Neuronal stem cell (in vitro differentiated cells): Measurements from ENCODE around the gene HOXD10.

ENCODE experiments used
- DNase-seq: peaks from one replicate; pipeline ENCODE4 v3.0.0-alpha.2; 2013; ENCODE audit warnings: low spot score
- H2AFZ ChIP-seq: one replicate; pipeline ENCODE4 v1.6.1; 2013; ENCODE audit warnings: mild to moderate bottlenecking, low read length, inconsistent platforms
- H2AK5ac ChIP-seq: 2 replicates; pipeline ENCODE4 v1.6.1; 2013; ENCODE audit warnings: low read depth, mild to moderate bottlenecking, inconsistent platforms, low read length, moderate library complexity, mixed read lengths
- H2BK120ac ChIP-seq: 2 replicates; pipeline ENCODE4 v1.6.1; 2013; ENCODE audit warnings: low read depth, mild to moderate bottlenecking, inconsistent platforms, low read length, moderate library complexity, mixed read lengths
- H2BK12ac ChIP-seq: one replicate; pipeline ENCODE4 v1.6.1; 2013; ENCODE audit warnings: low read length, inconsistent platforms
- H2BK15ac ChIP-seq: 2 replicates; pipeline ENCODE4 v1.6.1; 2013; ENCODE audit warnings: mild to moderate bottlenecking, low read length, inconsistent platforms, mixed read lengths
- H2BK5ac ChIP-seq: one replicate; pipeline ENCODE4 v1.6.1; 2013; ENCODE audit warnings: inconsistent platforms, mild to moderate bottlenecking, low read length, moderate library complexity
- H3K14ac ChIP-seq: one replicate; pipeline ENCODE4 v1.6.1; 2013; ENCODE audit warnings: low read length, inconsistent platforms
- H3K18ac ChIP-seq: 2 replicates; pipeline ENCODE4 v1.6.1; 2013; ENCODE audit warnings: low read length, inconsistent platforms
- H3K23ac ChIP-seq: 2 replicates; pipeline ENCODE4 v1.6.1; 2013; ENCODE audit warnings: low read depth, mild to moderate bottlenecking, mixed read lengths, low read length, inconsistent platforms; ENCODE audit not compliant: poor library complexity
- H3K27ac ChIP-seq: replicated peaks from 3 replicates; pipeline ENCODE4 v1.5.1; 2013; ENCODE audit warnings: low read length, inconsistent platforms
- H3K27me3 ChIP-seq, 3 experiments: 2 replicates each; pipeline ENCODE4 v1.6.1; 2013; ENCODE audit warnings: low read length in 3 of 3, mild to moderate bottlenecking in 2 of 3, inconsistent platforms in 1 of 3, low read depth in 1 of 3, mixed read lengths in 1 of 3, moderate library complexity in 1 of 3; ENCODE audit not compliant: control insufficient read depth in 3 of 3, insufficient read depth in 3 of 3
- H3K36me3 ChIP-seq, 2 donors: replicated peaks in 1 of 2; 2 replicates each; pipeline ENCODE4 v1.6.1; 2013; ENCODE audit warnings: low read length in 2 of 2; ENCODE audit not compliant: control insufficient read depth in 2 of 2, insufficient read depth in 2 of 2
- H3K4ac ChIP-seq: 2 replicates; pipeline ENCODE4 v1.6.1; 2013; ENCODE audit warnings: inconsistent platforms, mild to moderate bottlenecking, low read length, moderate library complexity
- H3K4me1 ChIP-seq, 2 donors: 1 replicate in 1 of 2; 2 replicates in 1 of 2; pipeline ENCODE4 v1.6.1; 2013; ENCODE audit warnings: low read length in 2 of 2, low read depth in 1 of 2; ENCODE audit not compliant: control insufficient read depth in 2 of 2, insufficient read depth in 1 of 2
- H3K4me2 ChIP-seq: one replicate; pipeline ENCODE4 v1.6.1; 2013; ENCODE audit warnings: mild to moderate bottlenecking, low read length, inconsistent platforms; ENCODE audit not compliant: insufficient read depth, poor library complexity, severe bottlenecking
- H3K4me3 ChIP-seq, 2 donors: 2 replicates each; pipeline ENCODE4 v1.5.1; 2013; ENCODE audit warnings: low read length in 2 of 2, mild to moderate bottlenecking in 2 of 2, inconsistent platforms in 1 of 2, moderate library complexity in 1 of 2
- H3K79me1 ChIP-seq: one replicate; pipeline ENCODE4 v1.6.1; 2013; ENCODE audit warnings: low read depth, mild to moderate bottlenecking, inconsistent platforms, low read length, moderate library complexity
- H3K9ac ChIP-seq: one replicate; pipeline ENCODE4 v1.6.1; 2013; ENCODE audit warnings: mild to moderate bottlenecking, low read depth, low read length, inconsistent platforms; ENCODE audit not compliant: poor library complexity
- H3K9me3 ChIP-seq, 2 donors: replicated peaks in 1 of 2; 2 replicates each; pipeline versions ENCODE3 to v1.6.1; 2013; ENCODE audit warnings: low read length in 2 of 2, mild to moderate bottlenecking in 2 of 2, inconsistent platforms in 1 of 2, low read depth in 1 of 2, mixed read lengths in 1 of 2, moderate library complexity in 1 of 2; ENCODE audit not compliant: control insufficient read depth in 2 of 2, insufficient read depth in 1 of 2
- H4K8ac ChIP-seq: one replicate; pipeline ENCODE4 v1.6.1; 2013; ENCODE audit warnings: low read depth, mild to moderate bottlenecking, inconsistent platforms, low read length, moderate library complexity
- H4K91ac ChIP-seq: one replicate; pipeline ENCODE4 v1.6.1; 2013; ENCODE audit warnings: low read length, low read depth, mild to moderate bottlenecking, inconsistent platforms; ENCODE audit not compliant: poor library complexity
- WGBS, 2 donors: extraction: QIAGEN DNeasy Blood & Tissue Kit; methylation state at CpG; one replicate each; pipeline ENCODE4 v1.1.7; 2013; ENCODE audit warnings: missing lambda C conversion rate in 2 of 2, mixed read lengths in 1 of 2; ENCODE audit not compliant: insufficient read length in 2 of 2, insufficient replicate concordance in 1 of 2; ENCODE audit errors: extremely low coverage in 2 of 2; 5-methylcytosine and 5-hydroxymethylcytosine counted together

The HOXD10 gene

GRCh38 chr2:176111846-176112374, 4.7 kb upstream of the HOXD10 start:
- peaks cover 51 to 98% (median 96%) of the 10 kb centered on the region in 3 experiments for H3K27me3 ChIP-seq
- no peak overlapping the region for H2BK5ac ChIP-seq
- WGBS, 2 donors: no CpG with 5 or more reads among the region's 29 CpGs
- no peak overlapping the region for H3K4ac ChIP-seq
- H2BK12ac ChIP-seq: no peak overlapping the region
- H3K4me1 ChIP-seq: peaks cover 0 to 1% of the 10 kb centered on the region in 2 donors
- no peak overlapping the region for H3K27ac ChIP-seq
- H2AK5ac ChIP-seq: no peak overlapping the region
- no peak overlapping the region for H3K14ac ChIP-seq
- H3K23ac ChIP-seq: no peak overlapping the region
- H3K79me1 ChIP-seq: no peaks in the 10 kb centered on the region
- H3K9me3 ChIP-seq: peaks cover 4% of the 10 kb centered on the region in 2 donors
- no peak for DNase-seq
- no peaks in the 10 kb centered on the region for H3K36me3 ChIP-seq
- no peak overlapping the region for H3K18ac ChIP-seq
- H3K9ac ChIP-seq: peak overlapping the region; percentile 60
- H3K4me2 ChIP-seq: no peak overlapping the region
- H2BK15ac ChIP-seq: no peak overlapping the region
- H2AFZ ChIP-seq: no peak overlapping the region
- H3K4me3 ChIP-seq: no peak overlapping the region
- H2BK120ac ChIP-seq: no peak overlapping the region
- no peak overlapping the region for H4K8ac ChIP-seq
- H4K91ac ChIP-seq: no peak overlapping the region

- peaks cover 5 to 7% of the 10 kb centered on the region in 2 donors for H3K9me3 ChIP-seq
- H2BK12ac ChIP-seq: no peak overlapping the region
- no peak overlapping the region for H3K23ac ChIP-seq
- H2AFZ ChIP-seq: no peak overlapping the region
- no peak overlapping the region for H3K4me3 ChIP-seq
- H3K4me1 ChIP-seq: no peaks in the 10 kb centered on the region
- H2AK5ac ChIP-seq: no peak overlapping the region
- no peak overlapping the region for H3K14ac ChIP-seq
- no peak overlapping the region for H2BK120ac ChIP-seq
- H3K79me1 ChIP-seq: no peaks in the 10 kb centered on the region
- no peak overlapping the region for H3K9ac ChIP-seq
- no peak overlapping the region for H3K4ac ChIP-seq
- H2BK5ac ChIP-seq: no peak overlapping the region
- H4K91ac ChIP-seq: no peak overlapping the region
- H4K8ac ChIP-seq: no peak overlapping the region
- WGBS, 2 donors: no CpG with 5 or more reads among the region's 40 CpGs
- no peak overlapping the region for H3K27ac ChIP-seq
- H3K4me2 ChIP-seq: no peak overlapping the region
- no peaks in the 10 kb centered on the region for H3K36me3 ChIP-seq
- DNase-seq: no peak
- no peak overlapping the region for H2BK15ac ChIP-seq
- peaks cover 49 to 99% (median 97%) of the 10 kb centered on the region in 3 experiments for H3K27me3 ChIP-seq
- H3K18ac ChIP-seq: no peak overlapping the region
Measured at GRCh38 chr2:176112375-176113302, 3.9 kb upstream of the HOXD10 start.

- no peaks in the 10 kb centered on the region for H3K36me3 ChIP-seq
- no peak overlapping the region for H3K9ac ChIP-seq
- H4K91ac ChIP-seq: no peak overlapping the region
- no peaks in the 10 kb centered on the region for H3K79me1 ChIP-seq
- no peak for DNase-seq
- H3K27me3 ChIP-seq: peaks cover 43 to 99% (median 96%) of the 10 kb centered on the region in 3 experiments
- no CpG with 5 or more reads among the region's 26 CpGs for WGBS, 2 donors
- H3K4ac ChIP-seq: no peak overlapping the region
- no peak overlapping the region for H3K14ac ChIP-seq
- no peak overlapping the region for H3K18ac ChIP-seq
- no peak overlapping the region for H3K23ac ChIP-seq
- no peak overlapping the region for H2BK120ac ChIP-seq
- no peak overlapping the region for H3K4me3 ChIP-seq
- H2AFZ ChIP-seq: no peak overlapping the region
- H2BK15ac ChIP-seq: no peak overlapping the region
- H2BK5ac ChIP-seq: no peak overlapping the region
- no peak overlapping the region for H3K27ac ChIP-seq
- H3K4me1 ChIP-seq: no peaks in the 10 kb centered on the region
- H3K4me2 ChIP-seq: no peak overlapping the region
- H3K9me3 ChIP-seq: peaks cover 5 to 7% of the 10 kb centered on the region in 2 donors
- no peak overlapping the region for H4K8ac ChIP-seq
- no peak overlapping the region for H2BK12ac ChIP-seq
- H2AK5ac ChIP-seq: no peak overlapping the region
Measured at GRCh38 chr2:176114120-176114929, 2.3 kb upstream of the HOXD10 start.
